ENCODE measurements around the gene EDDM3A.

Gene EDDM3A

GRCh38 chr14:20790464-20791116 lies 44.9 kb downstream of the EDDM3A start:
- no peak for DNase-seq

GRCh38 chr14:20791187-20791586 lies 45.5 kb downstream of the EDDM3A start:
- DNase-seq: no peak

GRCh38 chr14:20791597-20791996 lies 45.9 kb downstream of the EDDM3A start:
- DNase-seq: no peak

- no peak for DNase-seq
Measured at GRCh38 chr14:20792556-20792955, 46.9 kb downstream of the EDDM3A start.

GRCh38 chr14:20794644-20795369 lies 49.1 kb downstream of the EDDM3A start:
- DNase-seq: no peak

- DNase-seq: no peak
Measured at GRCh38 chr14:20797164-20797563, 51.5 kb downstream of the EDDM3A start.
